GM19239 (cell line): ENCODE data around the gene TBPL1.
"Not testable (repeated sequence)": the region's sequence is repeated elsewhere in the genome, so short reads cannot be mapped to it uniquely, and the experiment has no call there.

Source experiments
- DNase-seq: peaks from one replicate; pipeline ENCODE4 v3.0.0; 2011; ENCODE audit warnings: low spot score; ENCODE audit not compliant: insufficient read length
- FAIRE-seq: peaks from 2 replicates; lab custom pipeline; 2011; peaks lifted over from hg19 to GRCh38; lab: Jason Lieb, UNC

TBPL1 gene

GRCh38 chr6:133952815-133953633, at the start of gene TBPL1:
Gene TBPL1 (plus strand): TSS chr6:133953224. CDS start chr6:133980126, 26,902 bp downstream.
- DNase-seq (peak; percentile 63), FAIRE-seq (peak; percentile 97)

- FAIRE-seq (no peak), DNase-seq (no peak)
Measured at GRCh38 chr6:133903855-133904254, 49.2 kb upstream of the TBPL1 start.

- no peak for FAIRE-seq
- DNase-seq = no peak
Measured at GRCh38 chr6:133906050-133906449, 47.0 kb upstream of the TBPL1 start.

GRCh38 chr6:133916650-133917151, 36.3 kb upstream of the TBPL1 start:
- FAIRE-seq (peak; percentile 85), DNase-seq (no peak)

GRCh38 chr6:133917781-133918180, 35.2 kb upstream of the TBPL1 start:
- DNase-seq = no peak
- FAIRE-seq = no peak

GRCh38 chr6:133918208-133918930, 34.7 kb upstream of the TBPL1 start:
- no peak for FAIRE-seq
- no peak for DNase-seq

GRCh38 chr6:133919362-133919761, 33.7 kb upstream of the TBPL1 start:
- no peak for DNase-seq
- no peak for FAIRE-seq

GRCh38 chr6:133921249-133921859, 31.7 kb upstream of the TBPL1 start:
- no peak for FAIRE-seq

GRCh38 chr6:133923938-133924593, 29.0 kb upstream of the TBPL1 start:
- DNase-seq = peak; percentile 13

More at GRCh38 chr6:133921249-133921859, 31.7 kb upstream of the TBPL1 start:
- peak; percentile 10 for DNase-seq

GRCh38 chr6:133931221-133931620, 21.8 kb upstream of the TBPL1 start:
- not testable (repeated sequence) for FAIRE-seq, DNase-seq

More at GRCh38 chr6:133923938-133924593, 29.0 kb upstream of the TBPL1 start:
- peak; percentile 98 for FAIRE-seq

- DNase-seq, FAIRE-seq: not testable (repeated sequence)
Measured at GRCh38 chr6:133936352-133936751, 16.7 kb upstream of the TBPL1 start.

GRCh38 chr6:133937909-133938308, 15.1 kb upstream of the TBPL1 start:
- FAIRE-seq (no peak), DNase-seq (no peak)

GRCh38 chr6:133938533-133938932, 14.5 kb upstream of the TBPL1 start:
- DNase-seq = no peak
- FAIRE-seq = no peak

GRCh38 chr6:133939778-133940667, 13.0 kb upstream of the TBPL1 start:
- FAIRE-seq (no peak), DNase-seq (no peak)

GRCh38 chr6:133945158-133945557, 7.9 kb upstream of the TBPL1 start:
- DNase-seq (no peak), FAIRE-seq (no peak)

GRCh38 chr6:133947302-133947900, 5.6 kb upstream of the TBPL1 start:
- FAIRE-seq = no peak
- no peak for DNase-seq

- FAIRE-seq (no peak), DNase-seq (no peak)
Measured at GRCh38 chr6:133948472-133948871, 4.6 kb upstream of the TBPL1 start.

GRCh38 chr6:133951227-133951626, 1.8 kb upstream of the TBPL1 start:
- FAIRE-seq = no peak
- no peak for DNase-seq
